HG03196 (cell line): ENCODE measurements around the gene XKR3.
"Not testable (repeated sequence)": the region's sequence is repeated elsewhere in the genome, so short reads cannot be mapped to it uniquely, and the experiment has no call there.

ENCODE experiments used
- ATAC-seq: cut with Tn5 transposase; IDR thresholded peaks from one replicate; pipeline ENCODE4 v1.9.1; 2021; ENCODE audit not compliant: unreplicated experiment

XKR3 gene

DNA sequence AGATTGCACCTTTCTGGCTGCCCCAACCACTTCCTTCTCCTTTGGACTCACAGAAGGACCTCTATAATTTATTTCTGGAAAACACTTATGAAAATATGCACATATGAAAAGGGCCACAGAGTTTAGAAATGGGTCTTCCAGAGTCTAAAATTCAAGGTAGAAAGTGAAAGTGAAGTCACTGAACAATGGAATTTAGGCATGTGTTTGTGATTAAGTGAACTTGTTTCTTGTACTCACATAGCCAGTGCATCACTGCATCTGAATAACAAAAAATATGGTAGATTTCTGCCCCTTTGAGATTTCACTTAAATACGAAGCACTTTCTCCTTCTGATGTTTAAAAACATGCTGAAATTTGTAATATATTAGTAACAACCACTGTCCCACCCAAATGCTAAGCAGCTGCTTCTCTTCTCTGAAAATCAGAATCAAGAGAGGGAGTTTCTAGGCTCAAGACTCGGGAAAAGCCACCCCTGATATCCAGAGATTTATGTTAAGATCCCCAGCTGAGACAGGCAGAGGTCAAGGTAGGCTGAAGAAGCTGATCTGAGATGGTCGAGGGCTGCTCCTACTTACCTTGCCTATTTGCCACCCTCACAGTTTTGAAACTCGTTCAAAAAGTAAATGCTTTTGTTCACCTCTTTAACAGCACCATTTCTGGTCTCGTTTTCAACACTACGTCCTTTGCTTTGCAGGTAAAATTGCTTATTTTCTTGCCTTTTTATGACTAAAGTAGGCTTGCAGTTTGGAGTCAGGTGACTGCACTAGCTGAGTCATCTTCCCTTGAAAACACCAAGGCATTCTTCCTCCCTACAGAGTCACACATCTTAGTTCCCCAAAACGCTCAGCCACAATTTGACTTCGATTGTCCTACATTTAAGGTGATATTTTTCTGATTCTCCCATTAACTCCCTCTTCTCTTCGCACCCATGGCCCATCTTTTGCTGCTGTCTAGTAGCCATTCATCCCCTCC, at the start of gene XKR3:
Gene XKR3, minus strand, starts transcription at position 696 of the 972 bp plus-strand sequence. CDS start 17,338 bp downstream, outside the sequence.
- ATAC-seq: peak; percentile 55

DNA sequence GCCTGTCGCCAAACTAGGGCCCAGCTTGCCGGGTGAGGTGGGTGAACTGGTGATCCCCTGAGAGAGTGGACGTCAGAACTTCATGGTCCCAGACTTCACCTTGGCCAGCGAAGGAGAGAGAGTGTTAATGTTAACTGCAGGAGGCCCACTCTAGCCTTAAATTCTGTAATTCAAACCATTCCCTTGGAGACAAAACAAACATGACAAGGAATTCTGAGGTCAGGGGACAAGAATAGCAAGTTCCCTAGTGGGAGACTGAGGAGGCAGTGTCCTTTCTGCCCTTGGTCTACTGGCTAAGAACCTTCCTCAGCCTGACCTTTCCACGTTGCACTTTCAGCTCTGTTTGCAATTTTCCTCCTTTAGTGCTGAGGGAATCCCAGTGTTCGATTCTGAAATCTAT, 44.4 kb upstream of the XKR3 start:
- not testable (repeated sequence) for ATAC-seq

- ATAC-seq: no peak
Measured at GRCh38 chr22:16866167-16866566, 41.0 kb upstream of the XKR3 start.

DNA sequence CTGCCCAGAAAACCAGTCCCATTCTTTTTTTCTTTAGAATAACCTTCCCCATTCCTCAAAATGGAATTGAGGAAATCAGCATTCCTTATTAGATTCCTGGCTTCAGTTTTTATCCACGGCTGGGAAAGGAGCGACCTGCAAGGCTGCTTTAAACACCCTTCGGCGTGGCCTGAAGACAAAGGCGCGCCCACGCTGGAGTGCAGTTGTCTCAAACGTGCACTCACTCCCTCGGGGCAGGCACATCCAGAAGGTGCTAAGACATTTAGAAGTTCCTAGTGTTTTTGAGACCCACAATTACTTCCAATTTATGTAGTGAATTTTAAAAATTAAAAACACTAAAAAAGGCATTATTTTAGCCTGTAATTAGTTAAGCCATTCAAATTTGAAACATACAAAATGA, 31.6 kb upstream of the XKR3 start:
- not testable (repeated sequence) for ATAC-seq

DNA sequence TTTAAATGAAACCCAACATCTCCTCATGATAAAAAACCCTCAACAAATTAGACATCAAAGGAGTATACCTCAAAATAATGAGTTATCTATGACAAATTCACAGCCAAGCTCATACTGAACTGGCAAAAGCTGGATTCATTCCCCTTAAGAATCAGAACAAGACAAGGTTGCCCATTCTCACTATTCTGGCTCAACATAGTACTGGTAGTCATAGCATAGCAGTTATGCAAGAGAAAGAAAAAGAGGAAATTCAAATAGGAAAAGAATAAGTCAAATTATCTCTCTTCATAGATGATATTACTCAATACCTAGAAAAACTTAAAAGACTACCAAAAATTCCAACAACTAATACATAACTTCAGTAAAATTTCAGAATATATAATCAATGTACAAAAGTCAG, 29.4 kb upstream of the XKR3 start:
- ATAC-seq: no peak

GRCh38 chr22:16851268-16851996, 26.2 kb upstream of the XKR3 start:
- not testable (repeated sequence) for ATAC-seq

DNA sequence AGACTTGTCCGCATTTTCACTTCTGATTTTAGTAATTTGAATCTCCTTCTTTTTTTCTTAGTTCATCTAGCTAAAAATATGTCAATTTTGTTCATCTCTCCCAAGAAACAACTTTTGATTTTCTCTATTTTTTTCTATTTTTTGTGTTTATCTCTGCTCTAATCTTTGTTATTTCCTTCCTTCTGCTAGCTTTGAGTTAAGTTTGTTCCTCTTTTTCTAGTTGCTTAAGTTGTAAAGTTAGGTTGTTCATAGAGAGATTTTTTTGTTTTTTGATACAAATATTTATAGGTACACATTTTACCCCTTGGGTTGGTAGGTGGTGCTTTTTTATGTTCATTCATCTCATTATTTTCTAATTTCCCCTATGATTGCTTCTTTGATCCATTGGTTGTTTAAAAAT, 22.1 kb upstream of the XKR3 start:
- ATAC-seq: no peak

DNA sequence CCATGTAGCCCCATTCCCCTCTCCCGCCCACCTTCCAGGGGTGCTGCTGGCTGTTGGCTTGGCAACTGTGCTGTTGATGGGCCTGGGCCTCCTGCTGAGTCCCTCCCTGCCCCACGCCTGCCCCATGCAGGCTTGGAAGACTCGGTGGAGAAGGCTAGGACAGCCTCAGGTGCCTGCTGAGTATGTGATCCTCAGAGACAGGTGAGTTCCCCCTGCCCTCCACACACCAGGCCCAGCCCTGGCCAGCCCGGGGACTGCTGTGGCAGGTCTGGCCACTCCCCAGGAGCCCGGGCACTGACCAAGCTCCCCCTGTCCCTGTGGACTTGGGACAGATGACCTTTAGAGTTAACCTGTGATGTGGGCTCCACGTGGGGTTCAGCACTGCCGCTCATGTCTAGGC, 20.7 kb upstream of the XKR3 start:
- no peak for ATAC-seq

- no peak for ATAC-seq
Measured at GRCh38 chr22:16845465-16845864, 20.3 kb upstream of the XKR3 start.

DNA sequence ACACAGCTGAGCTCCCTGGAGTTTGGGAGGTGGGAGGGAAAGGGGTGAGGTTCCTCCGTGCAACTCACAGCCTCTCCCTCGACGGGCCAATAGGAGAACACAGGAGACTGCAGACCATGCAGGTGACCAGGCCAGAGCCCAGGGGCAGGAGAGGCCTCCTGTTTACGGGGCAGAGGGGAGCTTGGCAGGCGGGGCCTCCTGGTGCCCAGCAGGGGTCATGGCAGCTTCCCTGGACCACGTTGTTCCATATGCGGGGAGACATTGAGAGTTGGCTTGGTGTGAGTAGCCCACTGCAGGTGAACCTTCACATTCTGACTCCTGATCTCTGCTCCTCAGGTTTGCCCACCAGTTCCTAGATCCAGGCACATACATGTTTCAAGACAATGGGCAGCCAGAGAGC, 19.3 kb upstream of the XKR3 start:
- ATAC-seq: no peak

DNA sequence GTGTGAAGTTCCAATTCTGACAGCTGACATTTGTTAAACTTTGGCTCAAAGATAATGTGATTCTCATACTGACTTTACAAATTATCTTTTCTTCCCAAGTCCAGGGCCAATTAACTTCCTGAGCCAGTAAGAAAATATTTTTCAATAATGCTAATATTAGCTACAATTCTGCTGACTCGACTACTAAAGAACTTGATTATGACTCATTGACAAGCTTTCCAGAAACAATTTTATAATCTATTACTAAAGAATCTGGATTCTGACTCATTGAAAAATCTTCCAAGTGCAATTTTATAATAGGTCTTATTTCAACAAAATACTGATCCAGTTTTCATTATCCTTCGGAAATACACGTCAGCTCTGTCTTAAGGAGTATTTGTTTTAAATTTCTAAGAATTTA, 12.9 kb upstream of the XKR3 start:
- no peak for ATAC-seq

DNA sequence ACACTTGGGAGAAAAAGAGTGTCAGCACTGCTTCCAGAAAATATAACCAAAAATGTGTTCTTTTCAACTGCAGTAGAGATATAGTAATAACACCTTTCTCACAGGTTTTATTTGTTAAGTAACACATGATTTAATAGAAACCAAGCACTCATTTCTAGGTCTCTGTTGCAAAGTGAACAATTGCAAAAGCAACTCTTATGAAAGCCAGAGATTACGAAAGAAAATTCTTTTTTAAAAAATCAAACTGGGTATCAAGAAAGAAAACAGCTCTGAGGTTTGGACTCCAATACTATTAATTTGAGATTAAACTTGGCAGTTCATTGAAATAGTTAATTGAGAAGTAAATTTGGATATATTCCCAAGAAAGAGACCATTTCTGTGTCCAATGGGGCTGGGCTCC, 9.8 kb upstream of the XKR3 start:
- ATAC-seq: no peak

- ATAC-seq: no peak
Measured at GRCh38 chr22:16831257-16831656, 6.0 kb upstream of the XKR3 start.

- no peak for ATAC-seq
Measured at GRCh38 chr22:16829985-16830384, 4.8 kb upstream of the XKR3 start.

DNA sequence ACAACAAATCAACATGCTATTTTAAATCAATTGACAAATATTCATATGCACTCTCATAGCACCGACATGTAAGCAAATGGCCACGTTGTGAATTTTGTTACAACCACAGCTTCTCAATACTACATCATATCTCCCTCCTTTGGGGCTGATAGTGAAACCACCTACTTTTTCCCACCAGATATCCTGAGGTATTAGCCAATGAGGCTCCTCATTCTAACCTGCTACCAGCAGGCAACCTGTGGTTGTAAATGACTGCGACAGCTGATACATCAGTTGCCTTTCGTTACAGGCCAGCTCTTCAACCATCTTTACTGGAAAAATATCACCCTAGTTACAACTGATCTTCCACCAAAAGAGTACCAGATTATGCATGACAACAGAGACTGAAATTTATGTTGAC, 3.7 kb upstream of the XKR3 start:
- no peak for ATAC-seq

DNA sequence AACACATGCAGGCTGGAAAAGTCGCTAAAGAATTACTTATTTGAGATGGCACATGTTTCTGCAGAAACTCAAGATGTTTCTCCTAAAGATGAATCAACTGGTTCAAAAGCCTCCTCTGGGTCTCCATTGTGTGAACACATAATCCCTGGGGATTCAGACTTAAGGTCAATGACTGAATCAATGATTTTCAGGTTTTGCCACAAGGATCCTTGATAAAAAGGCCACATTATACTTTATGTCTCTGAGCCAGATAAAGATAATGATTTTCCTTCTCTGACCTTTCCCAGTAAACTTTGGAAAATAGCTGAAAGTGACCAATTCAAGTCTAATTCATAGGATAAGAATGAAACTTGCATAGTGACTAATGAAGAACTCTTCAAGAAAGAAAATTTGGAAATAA, 2.3 kb upstream of the XKR3 start:
- ATAC-seq: no peak

DNA sequence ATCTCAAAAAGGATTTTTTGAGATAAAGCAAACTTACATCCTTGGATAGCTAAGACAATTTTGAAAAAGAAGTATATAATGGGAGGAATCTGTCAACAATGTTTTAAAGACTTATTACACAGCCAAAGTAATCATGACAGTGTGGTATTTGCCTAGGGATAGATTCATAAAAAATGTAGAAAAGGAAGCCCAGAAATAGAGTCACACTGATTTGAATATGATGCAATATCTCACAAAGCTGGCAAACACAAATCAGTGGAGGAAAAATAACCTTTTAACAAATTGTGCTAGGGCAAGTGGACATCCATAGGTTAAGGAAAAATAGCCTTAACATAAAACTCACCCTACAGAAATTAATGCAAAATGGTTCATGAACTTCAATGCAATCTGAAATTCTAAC, 6.0 kb downstream of the XKR3 start:
- ATAC-seq: no peak

DNA sequence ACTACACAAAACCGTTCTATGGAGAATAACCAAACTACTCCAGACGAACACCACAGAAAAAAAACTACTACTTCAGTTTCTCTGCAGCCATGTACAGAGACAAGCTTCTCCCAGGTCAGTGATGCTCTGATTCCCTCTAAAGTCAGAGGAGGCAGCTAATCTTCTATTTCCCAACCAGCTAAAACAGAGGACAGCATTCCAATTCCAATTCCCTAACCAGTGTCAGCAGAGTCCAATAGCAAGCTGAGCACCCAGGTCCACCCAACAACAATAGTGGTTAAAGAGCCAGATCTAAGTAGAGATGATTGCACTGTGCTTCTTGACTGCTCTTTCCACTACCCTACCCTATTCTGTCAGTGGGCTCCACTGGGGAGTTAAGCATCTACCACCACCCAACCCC, 6.7 kb downstream of the XKR3 start:
- ATAC-seq: no peak

DNA sequence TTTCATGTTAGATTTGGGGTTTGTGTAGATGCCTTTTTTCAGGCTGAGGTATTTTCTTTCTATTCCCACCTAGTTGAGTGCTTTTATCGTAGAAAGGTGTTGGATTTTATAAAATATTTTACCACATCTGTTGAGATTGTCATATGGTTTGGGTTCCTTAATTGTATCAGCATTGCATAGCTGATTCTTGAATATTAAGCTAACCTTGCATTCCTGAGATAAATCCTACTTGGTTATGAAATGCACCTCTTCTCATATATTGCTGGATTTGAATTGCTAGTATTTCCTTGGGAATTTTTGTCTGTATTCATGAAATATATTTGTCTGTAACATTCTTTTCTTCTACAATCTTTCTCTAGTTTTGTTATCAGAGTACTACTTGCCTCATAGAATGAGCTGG, 10.1 kb downstream of the XKR3 start:
- ATAC-seq: no peak

GRCh38 chr22:16810188-16810802, 14.9 kb downstream of the XKR3 start:
- ATAC-seq: no peak

GRCh38 chr22:16808744-16809143, 16.5 kb downstream of the XKR3 start:
- no peak for ATAC-seq

DNA sequence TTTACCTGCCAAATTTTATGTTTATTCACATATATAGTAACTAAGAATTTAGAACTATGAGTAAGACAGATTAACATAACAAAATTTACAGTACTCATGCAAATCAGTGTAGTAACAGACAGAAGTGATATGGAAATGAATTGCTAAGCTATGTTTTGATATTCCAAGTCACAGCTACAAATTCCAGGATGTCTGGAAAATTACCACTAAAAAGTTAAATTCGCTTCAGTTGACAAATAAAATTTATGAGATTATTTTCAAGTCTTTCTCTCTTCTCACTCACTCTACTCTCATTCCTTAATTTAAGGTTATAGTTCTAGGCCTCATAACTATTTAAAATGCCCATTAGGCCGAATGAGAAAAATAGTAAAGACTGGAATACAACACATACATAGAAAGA, 18.1 kb downstream of the XKR3 start:
- no peak for ATAC-seq
